ENCODE data around the gene PTGDR. TPM values are rescaled to one million over a fixed set of nuclear protein-coding genes. Genes with fewer than 3 reads are reported as not detected.

Gene PTGDR
- total and polyA plus RNA-seq, 2 experiments from 2014 or later: 2.5 to 3.5 TPM

GRCh38 chr14:52307905-52308304 is 40.4 kb downstream of the PTGDR start:
- Histone ChIP-seq H3K27me3 (no peaks in the 10 kb centered on the region), H2AFZ (no peak overlapping the region), H3K4me1 (ENCODE audit: insufficient read depth) (peaks cover 2% of the 10 kb centered on the region), H3K79me2 (no peaks in the 10 kb centered on the region), H3K4me3 (no peak overlapping the region), H3K9me2 (replicated peaks; ENCODE audit: insufficient read depth) (no peaks in the 10 kb centered on the region), H4K20me1 (ENCODE audit: insufficient read depth, poor library complexity, severe bottlenecking) (no peaks in the 10 kb centered on the region), H3K36me3 (replicated peaks; ENCODE audit: insufficient read depth, low read depth) (no peaks in the 10 kb centered on the region), H3K27ac (peak overlapping the region; percentile 58), H3K9me3 (ENCODE audit: low read depth) (no peaks in the 10 kb centered on the region), H3K4me2 (no peak overlapping the region)
- DNase-seq (ENCODE audit: low spot score): no peak
- no peak for TF ChIP-seq EZH2phosphoT487 (IDR thresholded peaks at IDR 0.05; ENCODE audit: low read depth, severe bottlenecking, unreplicated experiment)
- no peak for TF ChIP-seq EZH2 (IDR thresholded peaks at IDR 0.05; ENCODE audit: borderline replicate concordance)
- TF ChIP-seq CTCF (IDR thresholded peaks at IDR 0.05; ENCODE audit: poor library complexity): no peak
- WGBS (ENCODE audit: low lambda C conversion rate, missing lambda C conversion rate): 88% methylated on average over 2 of the region's 2 CpGs

- no peaks in the 10 kb centered on the region for H3K79me2 ChIP-seq
- DNase-seq (ENCODE audit: low spot score): no peak
- H3K27ac ChIP-seq: no peak overlapping the region
- H3K27me3 ChIP-seq: peaks cover 7% of the 10 kb centered on the region
- H3K4me2 ChIP-seq: no peak overlapping the region
- no peaks in the 10 kb centered on the region for H4K20me1 ChIP-seq (ENCODE audit: insufficient read depth, poor library complexity, severe bottlenecking)
- no peaks in the 10 kb centered on the region for H3K9me3 ChIP-seq (ENCODE audit: low read depth)
- H3K4me3 ChIP-seq: no peak overlapping the region
- no peaks in the 10 kb centered on the region for H3K9me2 ChIP-seq (replicated peaks; ENCODE audit: insufficient read depth)
- no peak overlapping the region for H2AFZ ChIP-seq
- 94% methylated on average over 3 of the region's 3 CpGs for WGBS (ENCODE audit: low lambda C conversion rate, missing lambda C conversion rate)
- no peaks in the 10 kb centered on the region for H3K36me3 ChIP-seq (replicated peaks; ENCODE audit: insufficient read depth, low read depth)
- H3K4me1 ChIP-seq (ENCODE audit: insufficient read depth): peaks cover 8% of the 10 kb centered on the region
- TF ChIP-seq CTCF (IDR thresholded peaks at IDR 0.05; ENCODE audit: poor library complexity): no peak
Measured at GRCh38 chr14:52310541-52310940, 43.0 kb downstream of the PTGDR start.

- WGBS (ENCODE audit: low lambda C conversion rate, missing lambda C conversion rate): 56% methylated on average over 5 of the region's 5 CpGs
- H3K27me3 ChIP-seq: peaks cover 20% of the 10 kb centered on the region
- H3K36me3 ChIP-seq (replicated peaks; ENCODE audit: insufficient read depth, low read depth): no peaks in the 10 kb centered on the region
- H3K4me2 ChIP-seq: peak overlapping the region; percentile 96
- H3K79me2 ChIP-seq: peaks cover 2% of the 10 kb centered on the region
- peak; percentile 5 for DNase-seq (ENCODE audit: low spot score)
- H2AFZ ChIP-seq: no peak overlapping the region
- H3K9me2 ChIP-seq (replicated peaks; ENCODE audit: insufficient read depth): no peaks in the 10 kb centered on the region
- no peak overlapping the region for H3K27ac ChIP-seq
- no peak for TF ChIP-seq EZH2phosphoT487 (IDR thresholded peaks at IDR 0.05; ENCODE audit: low read depth, severe bottlenecking, unreplicated experiment)
- no peak for TF ChIP-seq CTCF (IDR thresholded peaks at IDR 0.05; ENCODE audit: poor library complexity)
- no peak for TF ChIP-seq EZH2 (IDR thresholded peaks at IDR 0.05; ENCODE audit: borderline replicate concordance)
- no peaks in the 10 kb centered on the region for H4K20me1 ChIP-seq (ENCODE audit: insufficient read depth, poor library complexity, severe bottlenecking)
- no peaks in the 10 kb centered on the region for H3K9me3 ChIP-seq (ENCODE audit: low read depth)
- H3K4me1 ChIP-seq (ENCODE audit: insufficient read depth): peaks cover 8% of the 10 kb centered on the region
- no peak overlapping the region for H3K4me3 ChIP-seq
Measured at GRCh38 chr14:52312931-52313355, 45.4 kb downstream of the PTGDR start.

GRCh38 chr14:52313462-52313861 is 46.0 kb downstream of the PTGDR start:
- Histone ChIP-seq H3K4me2 (peak overlapping the region; percentile 96), H2AFZ (peak overlapping the region; percentile 55), H3K9me3 (ENCODE audit: low read depth) (no peaks in the 10 kb centered on the region), H3K79me2 (peaks cover 2% of the 10 kb centered on the region), H3K4me3 (peak overlapping the region; percentile 52), H3K27me3 (peaks cover 20% of the 10 kb centered on the region), H3K27ac (peak overlapping the region; percentile 18), H3K9me2 (replicated peaks; ENCODE audit: insufficient read depth) (no peaks in the 10 kb centered on the region), H4K20me1 (ENCODE audit: insufficient read depth, poor library complexity, severe bottlenecking) (no peaks in the 10 kb centered on the region), H3K4me1 (ENCODE audit: insufficient read depth) (peaks cover 8% of the 10 kb centered on the region), H3K36me3 (replicated peaks; ENCODE audit: insufficient read depth, low read depth) (no peaks in the 10 kb centered on the region)
- no peak for DNase-seq (ENCODE audit: low spot score)
- 48% methylated on average over 10 of the region's 10 CpGs for WGBS (ENCODE audit: low lambda C conversion rate, missing lambda C conversion rate)
- TF ChIP-seq EZH2 (IDR thresholded peaks at IDR 0.05; ENCODE audit: borderline replicate concordance) (no peak), EZH2phosphoT487 (IDR thresholded peaks at IDR 0.05; ENCODE audit: low read depth, severe bottlenecking, unreplicated experiment) (no peak), CTCF (IDR thresholded peaks at IDR 0.05; ENCODE audit: poor library complexity) (no peak)
